Fibroblast of skin of left biceps (primary cell): ENCODE results near the gene SLC17A7.
"Not testable (repeated sequence)": the region's sequence is repeated elsewhere in the genome, so short reads cannot be mapped to it uniquely, and the experiment has no call there.

Source experiments
- DNase-seq, 2 experiments: peaks; one replicate each; pipeline ENCODE4 v3.0.0-alpha.2; 2013; ENCODE audit warnings: low read depth in 2 of 2

SLC17A7 gene

GRCh38 chr19:49444100-49444700, 2.9 kb upstream of the SLC17A7 start:
- not testable (repeated sequence) for DNase-seq

GRCh38 chr19:49443366-49444099, 2.2 kb upstream of the SLC17A7 start:
- peak; percentile 82 to 86 for DNase-seq

GRCh38 chr19:49442771-49443365, 1.5 kb upstream of the SLC17A7 start:
- peak; percentile 56 to 57 for DNase-seq

GRCh38 chr19:49442354-49442753, 1.0 kb upstream of the SLC17A7 start:
- no peak for DNase-seq

- DNase-seq = no peak
These were observed 628 bp upstream of the SLC17A7 start for GRCh38 chr19:49441960-49442350.

GRCh38 chr19:49440439-49441209, 703 bp downstream of the SLC17A7 start:
- DNase-seq = no peak

GRCh38 chr19:49439836-49440235, 1.5 kb downstream of the SLC17A7 start:
- no peak for DNase-seq

GRCh38 chr19:49438261-49438660, 3.1 kb downstream of the SLC17A7 start:
- no peak for DNase-seq

GRCh38 chr19:49437231-49437630, 4.1 kb downstream of the SLC17A7 start:
- no peak for DNase-seq

GRCh38 chr19:49436381-49437017, 4.8 kb downstream of the SLC17A7 start:
- no peak for DNase-seq

- no peak for DNase-seq
These were observed 5.7 kb downstream of the SLC17A7 start for GRCh38 chr19:49435670-49436069.

GRCh38 chr19:49434907-49435583, 6.3 kb downstream of the SLC17A7 start:
- DNase-seq = no peak

GRCh38 chr19:49433240-49433901, 8.0 kb downstream of the SLC17A7 start:
- no peak for DNase-seq

GRCh38 chr19:49432141-49433073, 8.9 kb downstream of the SLC17A7 start:
- no peak for DNase-seq

GRCh38 chr19:49431330-49431749, 10.0 kb downstream of the SLC17A7 start:
- no peak for DNase-seq

- no peak for DNase-seq
These were observed 10.5 kb downstream of the SLC17A7 start for GRCh38 chr19:49430678-49431329.

- DNase-seq = no peak
These were observed 11.1 kb downstream of the SLC17A7 start for GRCh38 chr19:49430172-49430677.

GRCh38 chr19:49428547-49429451, 12.5 kb downstream of the SLC17A7 start:
- DNase-seq = no peak
